Measurements from ENCODE around the gene AATK. TPM values are rescaled to one million over a fixed set of nuclear protein-coding genes. Genes with fewer than 3 reads are reported as not detected.

AATK gene
- total and polyA plus RNA-seq, 2 donors, result 0.24 to 1.9 TPM

- 42% methylated on average over 89 of the region's 89 CpGs for WGBS
- peaks cover 0 to 2% of the 10 kb centered on the region in 2 donors for H3K9me3 ChIP-seq (ENCODE audit: control insufficient read depth in 2 of 2, insufficient read depth in 1 of 2, low read length in 1 of 2)
- peaks cover 3 to 56% of the 10 kb centered on the region in 2 donors for H3K27me3 ChIP-seq (ENCODE audit: control insufficient read depth in 2 of 2, insufficient read depth in 1 of 2, low read length in 1 of 2)
- no peak overlapping the region for H3K27ac ChIP-seq (ENCODE audit: low read depth in 1 of 2, low read length in 1 of 2)
- H3K4me3 ChIP-seq (ENCODE audit: low read length in 2 of 2), result no peak overlapping the region
- peak in 5 of 9 donors; percentile 10 to 67 (median 59) for DNase-seq (ENCODE audit: low read depth in 6 of 9, low spot score in 9 of 9)
- H3K4me1 ChIP-seq (ENCODE audit: control insufficient read depth in 2 of 2, insufficient read depth in 2 of 2, low read length in 2 of 2), result peaks cover 0 to 7% of the 10 kb centered on the region in 2 donors
- no peaks in the 10 kb centered on the region for H3K36me3 ChIP-seq (ENCODE audit: control insufficient read depth in 2 of 2, insufficient read depth in 2 of 2, low read length in 1 of 2)
Observed at GRCh38 chr17:81119223-81120148, 46.5 kb downstream of the AATK start.

DNA sequence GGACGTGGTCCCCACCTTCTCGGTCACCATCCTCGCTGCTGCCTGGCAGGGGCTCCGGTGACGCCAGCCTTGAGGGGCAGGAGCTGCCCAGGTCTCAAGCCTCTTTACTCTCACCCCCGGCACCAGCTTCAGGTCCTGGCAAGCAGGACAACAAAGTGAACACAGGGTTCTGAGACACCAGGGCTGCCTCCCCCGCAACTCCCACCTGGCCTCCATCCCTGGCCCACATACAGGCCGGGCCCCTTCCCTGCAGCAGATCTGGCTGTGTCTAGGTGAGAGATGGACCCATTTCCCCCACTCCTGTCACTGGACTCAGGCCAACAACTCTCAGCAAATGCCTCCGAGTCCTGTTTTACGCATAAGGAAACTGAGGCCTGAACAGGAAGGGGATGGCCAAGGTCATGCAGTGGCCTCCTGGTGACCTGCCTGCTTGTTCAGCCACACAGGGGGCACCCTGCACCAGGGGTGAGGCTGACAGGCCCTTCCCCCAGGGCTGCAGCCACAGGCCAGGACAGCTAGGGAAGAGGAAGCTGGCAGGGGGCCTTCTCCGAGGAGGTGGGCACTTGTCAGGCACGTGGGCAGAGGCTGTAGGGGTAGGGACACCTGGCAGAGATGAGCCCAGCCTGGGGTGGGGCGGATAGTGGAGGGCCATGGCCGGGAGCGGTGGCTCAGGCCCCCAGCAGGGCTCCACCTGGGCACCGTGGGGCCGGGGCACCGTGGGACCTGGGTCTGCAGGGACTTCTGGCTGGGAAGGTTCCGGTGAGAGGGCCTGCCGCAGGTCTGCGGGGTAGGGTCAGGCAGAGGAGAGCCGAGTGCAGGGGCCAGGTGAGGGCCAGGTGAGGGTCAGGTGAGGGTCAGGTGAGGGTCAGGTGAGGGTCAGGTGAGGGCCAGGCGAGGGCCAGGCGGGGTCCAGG is 47.5 kb downstream of the AATK start:
- Histone ChIP-seq H3K4me1 (ENCODE audit: control insufficient read depth in 2 of 2, insufficient read depth in 2 of 2, low read length in 2 of 2) (peaks cover 0 to 7% of the 10 kb centered on the region in 2 donors), H3K27ac (ENCODE audit: low read depth in 1 of 2, low read length in 1 of 2) (no peak overlapping the region), H3K9me3 (ENCODE audit: control insufficient read depth in 2 of 2, insufficient read depth in 1 of 2, low read length in 1 of 2) (peaks cover 0 to 2% of the 10 kb centered on the region in 2 donors), H3K4me3 (ENCODE audit: low read length in 2 of 2) (no peak overlapping the region), H3K36me3 (ENCODE audit: control insufficient read depth in 2 of 2, insufficient read depth in 2 of 2, low read length in 1 of 2) (no peaks in the 10 kb centered on the region), H3K27me3 (ENCODE audit: control insufficient read depth in 2 of 2, insufficient read depth in 1 of 2, low read length in 1 of 2) (peaks cover 3 to 56% of the 10 kb centered on the region in 2 donors)
- 68% methylated on average over 24 of the region's 24 CpGs for WGBS
- DNase-seq (ENCODE audit: low read depth in 6 of 9, low spot score in 9 of 9), result no peak

GRCh38 chr17:81117672-81118198 is 48.3 kb downstream of the AATK start:
- 94% methylated on average over 20 of the region's 20 CpGs for WGBS
- Histone ChIP-seq H3K9me3 (ENCODE audit: control insufficient read depth in 2 of 2, insufficient read depth in 1 of 2, low read length in 1 of 2) (peaks cover 0 to 2% of the 10 kb centered on the region in 2 donors), H3K27ac (ENCODE audit: low read depth in 1 of 2, low read length in 1 of 2) (no peak overlapping the region), H3K4me1 (ENCODE audit: control insufficient read depth in 2 of 2, insufficient read depth in 2 of 2, low read length in 2 of 2) (peaks cover 0 to 7% of the 10 kb centered on the region in 2 donors), H3K36me3 (ENCODE audit: control insufficient read depth in 2 of 2, insufficient read depth in 2 of 2, low read length in 1 of 2) (no peaks in the 10 kb centered on the region), H3K4me3 (ENCODE audit: low read length in 2 of 2) (no peak overlapping the region), H3K27me3 (ENCODE audit: control insufficient read depth in 2 of 2, insufficient read depth in 1 of 2, low read length in 1 of 2) (peaks cover 3 to 49% of the 10 kb centered on the region in 2 donors)
- DNase-seq (ENCODE audit: low read depth in 6 of 9, low spot score in 9 of 9), result no peak

- no peak for DNase-seq (ENCODE audit: low read depth in 6 of 9, low spot score in 9 of 9)
- peaks cover 0 to 2% of the 10 kb centered on the region in 2 donors for H3K9me3 ChIP-seq (ENCODE audit: control insufficient read depth in 2 of 2, insufficient read depth in 1 of 2, low read length in 1 of 2)
- peaks cover 0 to 7% of the 10 kb centered on the region in 2 donors for H3K4me1 ChIP-seq (ENCODE audit: control insufficient read depth in 2 of 2, insufficient read depth in 2 of 2, low read length in 2 of 2)
- no peak overlapping the region for H3K27ac ChIP-seq (ENCODE audit: low read depth in 1 of 2, low read length in 1 of 2)
- H3K36me3 ChIP-seq (ENCODE audit: control insufficient read depth in 2 of 2, insufficient read depth in 2 of 2, low read length in 1 of 2), result no peaks in the 10 kb centered on the region
- 97% methylated on average over 8 of the region's 8 CpGs for WGBS
- H3K27me3 ChIP-seq (ENCODE audit: control insufficient read depth in 2 of 2, insufficient read depth in 1 of 2, low read length in 1 of 2), result peaks cover 3 to 46% of the 10 kb centered on the region in 2 donors
- H3K4me3 ChIP-seq (ENCODE audit: low read length in 2 of 2), result no peak overlapping the region
Observed at GRCh38 chr17:81116704-81117103, 49.3 kb downstream of the AATK start.

- Histone ChIP-seq H3K4me3 (ENCODE audit: low read length in 2 of 2) (no peak overlapping the region), H3K36me3 (ENCODE audit: control insufficient read depth in 2 of 2, insufficient read depth in 2 of 2, low read length in 1 of 2) (no peaks in the 10 kb centered on the region), H3K4me1 (ENCODE audit: control insufficient read depth in 2 of 2, insufficient read depth in 2 of 2, low read length in 2 of 2) (peaks cover 0 to 7% of the 10 kb centered on the region in 2 donors)
Observed at GRCh38 chr17:81115749-81116464, 50.1 kb downstream of the AATK start.

GRCh38 chr17:81115219-81115618 is 50.8 kb downstream of the AATK start:
- 97% methylated on average over 11 of the region's 11 CpGs for WGBS
- no peak for DNase-seq (ENCODE audit: low read depth in 6 of 9, low spot score in 9 of 9)
- no peak overlapping the region for H3K4me3 ChIP-seq (ENCODE audit: low read length in 2 of 2)
- no peak overlapping the region for H3K27ac ChIP-seq (ENCODE audit: low read depth in 1 of 2, low read length in 1 of 2)
- H3K36me3 ChIP-seq (ENCODE audit: control insufficient read depth in 2 of 2, insufficient read depth in 2 of 2, low read length in 1 of 2), result no peaks in the 10 kb centered on the region
- peaks cover 3 to 31% of the 10 kb centered on the region in 2 donors for H3K27me3 ChIP-seq (ENCODE audit: control insufficient read depth in 2 of 2, insufficient read depth in 1 of 2, low read length in 1 of 2)
- peaks cover 0 to 2% of the 10 kb centered on the region in 2 donors for H3K9me3 ChIP-seq (ENCODE audit: control insufficient read depth in 2 of 2, insufficient read depth in 1 of 2, low read length in 1 of 2)
- H3K4me1 ChIP-seq (ENCODE audit: control insufficient read depth in 2 of 2, insufficient read depth in 2 of 2, low read length in 2 of 2), result peaks cover 0 to 7% of the 10 kb centered on the region in 2 donors

More at GRCh38 chr17:81115749-81116464, 50.1 kb downstream of the AATK start:
- H3K27ac ChIP-seq (ENCODE audit: low read depth in 1 of 2, low read length in 1 of 2), result no peak overlapping the region
- WGBS, result 94% methylated on average over 22 of the region's 22 CpGs
- no peak for DNase-seq (ENCODE audit: low read depth in 6 of 9, low spot score in 9 of 9)
- peaks cover 0 to 2% of the 10 kb centered on the region in 2 donors for H3K9me3 ChIP-seq (ENCODE audit: control insufficient read depth in 2 of 2, insufficient read depth in 1 of 2, low read length in 1 of 2)
- peaks cover 3 to 38% of the 10 kb centered on the region in 2 donors for H3K27me3 ChIP-seq (ENCODE audit: control insufficient read depth in 2 of 2, insufficient read depth in 1 of 2, low read length in 1 of 2)

GRCh38 chr17:81114351-81115093 is 51.5 kb downstream of the AATK start:
- Histone ChIP-seq H3K36me3 (ENCODE audit: control insufficient read depth in 2 of 2, insufficient read depth in 2 of 2, low read length in 1 of 2) (no peaks in the 10 kb centered on the region), H3K4me1 (ENCODE audit: control insufficient read depth in 2 of 2, insufficient read depth in 2 of 2, low read length in 2 of 2) (peaks cover 0 to 7% of the 10 kb centered on the region in 2 donors), H3K27ac (ENCODE audit: low read depth in 1 of 2, low read length in 1 of 2) (no peak overlapping the region), H3K9me3 (ENCODE audit: control insufficient read depth in 2 of 2, insufficient read depth in 1 of 2, low read length in 1 of 2) (peaks cover 0 to 2% of the 10 kb centered on the region in 2 donors), H3K27me3 (ENCODE audit: control insufficient read depth in 2 of 2, insufficient read depth in 1 of 2, low read length in 1 of 2) (peaks cover 3 to 24% of the 10 kb centered on the region in 2 donors), H3K4me3 (ENCODE audit: low read length in 2 of 2) (no peak overlapping the region)
- 96% methylated on average over 19 of the region's 19 CpGs for WGBS
- no peak for DNase-seq (ENCODE audit: low read depth in 6 of 9, low spot score in 9 of 9)

Data from thymus (tissue), 11 donors.